ENCODE measurements around the gene BAG5.

- TF ChIP-seq CTCF (IDR thresholded peaks at IDR 0.05; ENCODE audit: low read depth, low read length) (no peak), EZH2phosphoT487 (IDR thresholded peaks at IDR 0.05; ENCODE audit: low read depth) (no peak)
Observed at GRCh38 chr14:103549361-103550311, 12.8 kb downstream of the BAG5 start.

Data from OCI-LY3 (cell line).